A673 (cell line): ENCODE measurements around the gene RETREG3.

ENCODE experiments used
- EZH2 ChIP-seq: fragments of 200-600 bp; sonication (generic); IDR thresholded peaks from 2 replicates; pipeline ENCODE4 v1.6.1; 2017; ENCODE audit warnings: borderline replicate concordance, low read depth, mild to moderate bottlenecking, mixed read lengths, antibody characterized with exemption, low read length; ENCODE audit not compliant: poor library complexity, severe bottlenecking
- TF ChIP-seq, protein P1 (sequence below): fragments of 300-800, 200-600 bp; sonication (generic); conservative IDR thresholded peaks from 2 replicates; pipeline ENCODE4 v1.5.1; 2017; ENCODE audit warnings: low read depth, mild to moderate bottlenecking, antibody characterized with exemption, low read length, moderate library complexity, mixed read lengths

DNA sequence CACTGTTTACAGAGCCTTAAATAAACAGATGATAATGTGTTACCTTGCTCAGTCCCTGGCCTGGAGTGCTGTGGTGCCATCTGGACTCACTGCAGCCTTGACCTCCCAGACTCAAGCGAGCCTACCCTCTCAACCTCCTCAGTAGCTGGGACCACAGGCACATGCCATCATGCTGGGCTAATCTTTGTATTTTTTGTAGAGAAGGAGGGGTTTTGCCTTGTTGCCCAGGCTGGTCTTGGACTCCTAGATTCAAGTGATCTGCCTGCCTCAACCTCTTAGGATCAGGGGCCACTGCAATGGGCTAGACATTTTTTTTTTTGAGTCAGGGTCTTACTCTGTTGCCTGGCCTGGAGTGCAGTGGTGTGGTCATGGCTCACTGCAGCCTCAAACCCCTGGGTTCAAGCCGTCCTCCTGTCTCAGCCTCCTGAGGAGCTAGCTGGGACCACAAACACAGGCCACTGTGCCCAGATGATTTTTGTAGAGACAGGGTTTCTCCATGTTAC lies 78.2 kb downstream of the RETREG3 start:
- TF ChIP-seq, protein P1, sequence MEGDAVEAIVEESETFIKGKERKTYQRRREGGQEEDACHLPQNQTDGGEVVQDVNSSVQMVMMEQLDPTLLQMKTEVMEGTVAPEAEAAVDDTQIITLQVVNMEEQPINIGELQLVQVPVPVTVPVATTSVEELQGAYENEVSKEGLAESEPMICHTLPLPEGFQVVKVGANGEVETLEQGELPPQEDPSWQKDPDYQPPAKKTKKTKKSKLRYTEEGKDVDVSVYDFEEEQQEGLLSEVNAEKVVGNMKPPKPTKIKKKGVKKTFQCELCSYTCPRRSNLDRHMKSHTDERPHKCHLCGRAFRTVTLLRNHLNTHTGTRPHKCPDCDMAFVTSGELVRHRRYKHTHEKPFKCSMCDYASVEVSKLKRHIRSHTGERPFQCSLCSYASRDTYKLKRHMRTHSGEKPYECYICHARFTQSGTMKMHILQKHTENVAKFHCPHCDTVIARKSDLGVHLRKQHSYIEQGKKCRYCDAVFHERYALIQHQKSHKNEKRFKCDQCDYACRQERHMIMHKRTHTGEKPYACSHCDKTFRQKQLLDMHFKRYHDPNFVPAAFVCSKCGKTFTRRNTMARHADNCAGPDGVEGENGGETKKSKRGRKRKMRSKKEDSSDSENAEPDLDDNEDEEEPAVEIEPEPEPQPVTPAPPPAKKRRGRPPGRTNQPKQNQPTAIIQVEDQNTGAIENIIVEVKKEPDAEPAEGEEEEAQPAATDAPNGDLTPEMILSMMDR = no peak
- no peak for TF ChIP-seq EZH2
